Body of pancreas (tissue), 4 donors: ENCODE results near the gene CDHR1.

ENCODE experiments used
- POLR2A ChIP-seq, 3 donors: fragments of 450-650 bp; IDR thresholded peaks; one replicate each; pipeline ENCODE4 v1.6.1; 2016; ENCODE audit warnings: antibody characterized with exemption in 3 of 3, mild to moderate bottlenecking in 2 of 3
- TF ChIP-seq, protein P1 (sequence below), 7 experiments: fragments of 450-650 bp in 4 of 7; fragments of 200-600 bp in 3 of 7; sonication (generic) in 3 of 7; IDR thresholded peaks; one replicate each; pipeline ENCODE4 v1.5.1; 2016 to 2019; ENCODE audit warnings: antibody characterized with exemption in 7 of 7

GRCh38 chr10:84176836-84177474 lies 17.4 kb upstream of the CDHR1 start:
- TF ChIP-seq, protein P1, sequence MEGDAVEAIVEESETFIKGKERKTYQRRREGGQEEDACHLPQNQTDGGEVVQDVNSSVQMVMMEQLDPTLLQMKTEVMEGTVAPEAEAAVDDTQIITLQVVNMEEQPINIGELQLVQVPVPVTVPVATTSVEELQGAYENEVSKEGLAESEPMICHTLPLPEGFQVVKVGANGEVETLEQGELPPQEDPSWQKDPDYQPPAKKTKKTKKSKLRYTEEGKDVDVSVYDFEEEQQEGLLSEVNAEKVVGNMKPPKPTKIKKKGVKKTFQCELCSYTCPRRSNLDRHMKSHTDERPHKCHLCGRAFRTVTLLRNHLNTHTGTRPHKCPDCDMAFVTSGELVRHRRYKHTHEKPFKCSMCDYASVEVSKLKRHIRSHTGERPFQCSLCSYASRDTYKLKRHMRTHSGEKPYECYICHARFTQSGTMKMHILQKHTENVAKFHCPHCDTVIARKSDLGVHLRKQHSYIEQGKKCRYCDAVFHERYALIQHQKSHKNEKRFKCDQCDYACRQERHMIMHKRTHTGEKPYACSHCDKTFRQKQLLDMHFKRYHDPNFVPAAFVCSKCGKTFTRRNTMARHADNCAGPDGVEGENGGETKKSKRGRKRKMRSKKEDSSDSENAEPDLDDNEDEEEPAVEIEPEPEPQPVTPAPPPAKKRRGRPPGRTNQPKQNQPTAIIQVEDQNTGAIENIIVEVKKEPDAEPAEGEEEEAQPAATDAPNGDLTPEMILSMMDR (IDR thresholded peaks at IDR 0.05): no peak
- no peak for TF ChIP-seq POLR2A (IDR thresholded peaks at IDR 0.05)
